Fibroblast of lung (primary cell): ENCODE data around the gene SLC6A11.

Source experiments
- EZH2 ChIP-seq: IDR thresholded peaks from 2 replicates; pipeline ENCODE4 v1.5.1; 2012; ENCODE audit warnings: low read length, control low read depth, mild to moderate bottlenecking; ENCODE audit errors: missing control alignments
- TF ChIP-seq, protein P1 (sequence below), 2 donors: IDR thresholded peaks in 1 of 2; conservative IDR thresholded peaks in 1 of 2; 1 replicate in 1 of 2; 2 replicates in 1 of 2; pipeline ENCODE4 v1.5.1; 2011 to 2012; ENCODE audit warnings: low read length in 2 of 2, control low read depth in 1 of 2, inconsistent platforms in 1 of 2, low read depth in 1 of 2, mild to moderate bottlenecking in 1 of 2

GRCh38 chr3:10968401-10968800, 152.4 kb downstream of the SLC6A11 start:
- TF ChIP-seq, protein P1, sequence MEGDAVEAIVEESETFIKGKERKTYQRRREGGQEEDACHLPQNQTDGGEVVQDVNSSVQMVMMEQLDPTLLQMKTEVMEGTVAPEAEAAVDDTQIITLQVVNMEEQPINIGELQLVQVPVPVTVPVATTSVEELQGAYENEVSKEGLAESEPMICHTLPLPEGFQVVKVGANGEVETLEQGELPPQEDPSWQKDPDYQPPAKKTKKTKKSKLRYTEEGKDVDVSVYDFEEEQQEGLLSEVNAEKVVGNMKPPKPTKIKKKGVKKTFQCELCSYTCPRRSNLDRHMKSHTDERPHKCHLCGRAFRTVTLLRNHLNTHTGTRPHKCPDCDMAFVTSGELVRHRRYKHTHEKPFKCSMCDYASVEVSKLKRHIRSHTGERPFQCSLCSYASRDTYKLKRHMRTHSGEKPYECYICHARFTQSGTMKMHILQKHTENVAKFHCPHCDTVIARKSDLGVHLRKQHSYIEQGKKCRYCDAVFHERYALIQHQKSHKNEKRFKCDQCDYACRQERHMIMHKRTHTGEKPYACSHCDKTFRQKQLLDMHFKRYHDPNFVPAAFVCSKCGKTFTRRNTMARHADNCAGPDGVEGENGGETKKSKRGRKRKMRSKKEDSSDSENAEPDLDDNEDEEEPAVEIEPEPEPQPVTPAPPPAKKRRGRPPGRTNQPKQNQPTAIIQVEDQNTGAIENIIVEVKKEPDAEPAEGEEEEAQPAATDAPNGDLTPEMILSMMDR (conservative IDR thresholded peaks at IDR 0.05 in 1 of 2, IDR thresholded peaks at IDR 0.05 in 1 of 2; ENCODE audit: low read depth in 1 of 2, low read length in 2 of 2) = no peak
- TF ChIP-seq EZH2 = no peak
